ENCODE measurements around the gene TNIP3.
"Not testable (repeated sequence)": the region's sequence is repeated elsewhere in the genome, so short reads cannot be mapped to it uniquely, and the experiment has no call there.

TNIP3 gene

DNA sequence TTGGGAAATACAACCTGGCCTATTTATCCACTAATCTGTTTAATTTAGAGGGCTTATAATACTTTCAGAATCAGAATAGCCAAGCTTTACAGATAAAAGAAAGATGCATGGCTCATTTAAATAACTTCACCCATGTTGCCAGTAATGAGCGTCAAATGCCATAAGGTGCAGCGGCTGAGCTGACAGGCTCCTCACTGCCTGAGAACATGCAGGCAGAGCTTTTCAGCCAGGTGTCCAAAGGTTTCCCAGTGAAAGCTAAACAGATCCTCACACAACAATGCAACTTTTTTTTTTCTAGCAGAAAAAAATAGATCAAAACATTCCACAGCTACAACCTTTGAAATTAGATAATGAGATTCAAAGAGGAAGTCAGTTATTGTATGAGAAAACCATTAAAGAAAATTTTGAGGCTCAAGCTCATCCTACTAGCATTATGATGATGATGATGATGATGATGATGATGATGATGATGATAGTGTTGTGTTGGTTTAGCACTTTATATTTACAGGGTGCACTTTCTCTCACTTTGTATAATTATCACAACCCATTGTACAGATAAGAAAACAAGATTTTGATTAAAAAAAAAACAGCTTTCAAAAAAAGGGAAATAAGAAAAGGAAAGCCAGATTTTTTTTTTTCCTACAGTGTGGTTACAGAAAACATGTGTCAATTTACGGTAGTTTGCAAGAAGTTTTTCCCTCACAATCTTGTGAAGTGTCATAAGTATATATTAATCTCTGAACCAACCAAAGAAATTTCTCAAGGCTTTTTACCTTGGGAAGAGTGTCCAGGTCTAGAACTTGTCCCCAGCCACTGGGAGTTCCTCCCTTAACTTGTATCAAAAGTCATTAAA lies 12.2 kb upstream of the TNIP3 start:
- Histone ChIP-seq H3K4me3 (ENCODE audit: low read length) (no peak overlapping the region), H3K4me1 (ENCODE audit: insufficient read depth, low read length) (peaks cover 11% of the 10 kb centered on the region; the same call in 1 of the 2 replicates), H3K36me3 (ENCODE audit: insufficient read depth, low read depth, low read length) (no peaks in the 10 kb centered on the region), H3K9me3 (ENCODE audit: insufficient read depth, low read depth, low read length) (no peaks in the 10 kb centered on the region), H3K27me3 (ENCODE audit: insufficient read depth, low read length) (no peaks in the 10 kb centered on the region), H3K9ac (ENCODE audit: low read depth, low read length) (no peak overlapping the region), H3K27ac (ENCODE audit: low read length) (no peak overlapping the region)

DNA sequence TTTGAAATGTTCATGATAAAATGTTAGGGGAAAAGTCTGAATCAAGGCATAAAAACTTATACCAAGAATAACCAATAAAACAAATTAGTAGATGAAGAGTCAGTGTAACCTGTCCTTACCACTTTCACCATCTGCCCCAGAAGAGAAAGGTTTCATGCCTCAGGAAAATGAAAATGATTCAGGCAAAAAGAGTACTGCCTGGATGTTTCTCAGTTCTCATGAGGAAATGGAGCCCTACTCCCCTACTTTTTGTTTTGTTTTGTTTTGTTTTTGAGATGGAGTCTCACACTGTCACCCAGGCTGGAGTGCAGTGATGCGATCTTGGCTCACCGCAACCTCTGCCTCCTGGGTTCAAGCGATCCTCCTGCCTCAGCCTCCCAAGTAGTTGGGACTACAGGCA lies 7.4 kb upstream of the TNIP3 start:
- not testable (repeated sequence) for H3K27ac ChIP-seq (ENCODE audit: low read length); H3K27me3 ChIP-seq (ENCODE audit: insufficient read depth, low read length); H3K9me3 ChIP-seq (ENCODE audit: insufficient read depth, low read depth, low read length)

DNA sequence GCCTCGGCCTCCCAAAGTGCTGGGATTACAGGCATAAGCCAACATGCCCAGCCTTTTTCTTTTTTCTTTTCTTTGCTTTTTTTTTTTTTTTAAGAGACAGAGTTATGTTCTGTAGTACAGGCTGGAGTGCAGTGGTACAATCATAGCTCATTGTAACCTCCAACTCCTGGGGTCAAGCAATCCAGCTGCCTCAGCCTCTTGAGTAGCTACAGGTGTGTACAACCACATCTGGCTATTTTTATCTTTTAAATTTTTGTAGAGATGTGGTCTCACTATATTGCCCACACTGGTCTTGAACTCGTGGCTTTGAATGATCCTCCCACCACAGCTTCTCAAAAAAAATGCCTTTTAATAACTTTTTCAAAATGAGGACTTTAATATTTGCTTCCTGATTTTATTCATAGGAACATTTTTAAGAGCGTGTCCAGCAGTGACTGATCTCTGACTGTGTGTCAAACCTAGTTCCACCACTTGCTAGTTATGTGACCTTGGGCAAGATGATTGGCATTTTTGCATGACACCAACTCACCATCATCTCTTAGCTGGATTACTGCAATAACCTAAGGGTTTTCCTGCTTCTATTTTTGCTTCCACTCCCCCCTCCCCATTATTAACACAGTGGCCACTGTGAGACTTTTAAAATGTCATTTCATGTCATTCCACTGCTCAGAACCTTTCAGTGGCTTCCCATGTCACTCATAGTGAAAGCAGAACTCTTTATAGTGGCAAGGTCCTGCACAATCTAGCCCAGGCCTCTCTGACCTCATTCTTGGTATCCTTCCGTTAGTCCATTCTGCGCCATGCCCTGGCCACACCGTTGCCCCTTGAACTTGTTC lies 4.5 kb upstream of the TNIP3 start:
- no peaks in the 10 kb centered on the region for H3K9me3 ChIP-seq (ENCODE audit: insufficient read depth, low read depth, low read length)
- no peak overlapping the region for H3K9ac ChIP-seq (ENCODE audit: low read depth, low read length)
- H3K27ac ChIP-seq (ENCODE audit: low read length) = no peak overlapping the region
- H3K4me3 ChIP-seq (ENCODE audit: low read length) = no peak overlapping the region
- H3K4me1 ChIP-seq (ENCODE audit: insufficient read depth, low read length) = no peaks in the 10 kb centered on the region
- no peaks in the 10 kb centered on the region for H3K27me3 ChIP-seq (ENCODE audit: insufficient read depth, low read length)
- no peaks in the 10 kb centered on the region for H3K36me3 ChIP-seq (ENCODE audit: insufficient read depth, low read depth, low read length)

More for the DNA sequence above, 7.4 kb upstream of the TNIP3 start:
- not testable (repeated sequence) for H3K4me1 ChIP-seq (ENCODE audit: insufficient read depth, low read length); H3K9ac ChIP-seq (ENCODE audit: low read depth, low read length); H3K4me3 ChIP-seq (ENCODE audit: low read length); H3K36me3 ChIP-seq (ENCODE audit: insufficient read depth, low read depth, low read length)

DNA sequence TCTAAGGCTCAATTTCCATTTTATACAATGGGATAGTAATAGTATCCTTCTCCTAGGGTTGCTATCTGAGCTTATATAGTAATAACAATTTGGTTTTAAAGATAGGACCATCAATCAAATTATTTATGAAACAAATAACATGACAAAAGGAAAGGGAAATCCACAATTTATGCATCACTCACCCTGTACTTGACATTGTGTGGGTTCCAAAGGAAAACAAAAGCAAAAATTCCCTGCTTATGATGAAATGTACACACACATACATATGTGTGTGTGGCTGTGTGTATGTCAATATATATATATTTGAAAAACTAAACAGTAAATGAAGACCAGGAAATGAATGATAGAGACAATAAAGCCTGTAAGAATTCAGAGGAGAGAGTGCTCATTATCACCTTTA lies 2.9 kb upstream of the TNIP3 start:
- Histone ChIP-seq H3K27me3 (ENCODE audit: insufficient read depth, low read length) (no peaks in the 10 kb centered on the region), H3K4me1 (ENCODE audit: insufficient read depth, low read length) (no peaks in the 10 kb centered on the region), H3K9ac (ENCODE audit: low read depth, low read length) (no peak overlapping the region), H3K9me3 (ENCODE audit: insufficient read depth, low read depth, low read length) (no peaks in the 10 kb centered on the region), H3K36me3 (ENCODE audit: insufficient read depth, low read depth, low read length) (no peaks in the 10 kb centered on the region), H3K27ac (ENCODE audit: low read length) (no peak overlapping the region), H3K4me3 (ENCODE audit: low read length) (no peak overlapping the region)

DNA sequence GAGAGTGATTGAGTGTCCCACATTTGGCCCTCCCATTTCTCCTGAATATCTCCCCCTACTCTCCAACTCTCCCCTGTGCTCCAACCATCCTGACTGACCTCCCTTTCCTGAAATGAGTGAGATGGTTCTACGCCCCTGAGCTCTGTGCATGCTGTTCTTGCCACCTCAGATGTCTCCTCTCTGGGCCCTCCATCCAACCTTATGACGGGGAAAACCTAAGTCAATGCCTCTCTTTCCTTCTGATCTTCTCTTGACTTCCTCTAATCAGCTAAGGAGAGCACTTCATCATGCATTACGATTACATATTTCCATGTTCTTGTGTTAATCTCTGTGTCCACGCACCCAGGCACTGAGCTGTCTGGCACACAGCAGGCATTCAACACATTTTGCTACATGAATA lies 1.1 kb upstream of the TNIP3 start:
- no peaks in the 10 kb centered on the region for H3K36me3 ChIP-seq (ENCODE audit: insufficient read depth, low read depth, low read length)
- no peak overlapping the region for H3K9ac ChIP-seq (ENCODE audit: low read depth, low read length)
- H3K4me1 ChIP-seq (ENCODE audit: insufficient read depth, low read length) = no peaks in the 10 kb centered on the region
- no peak overlapping the region for H3K27ac ChIP-seq (ENCODE audit: low read length)
- H3K4me3 ChIP-seq (ENCODE audit: low read length) = no peak overlapping the region
- no peaks in the 10 kb centered on the region for H3K27me3 ChIP-seq (ENCODE audit: insufficient read depth, low read length)
- H3K9me3 ChIP-seq (ENCODE audit: insufficient read depth, low read depth, low read length) = no peaks in the 10 kb centered on the region

DNA sequence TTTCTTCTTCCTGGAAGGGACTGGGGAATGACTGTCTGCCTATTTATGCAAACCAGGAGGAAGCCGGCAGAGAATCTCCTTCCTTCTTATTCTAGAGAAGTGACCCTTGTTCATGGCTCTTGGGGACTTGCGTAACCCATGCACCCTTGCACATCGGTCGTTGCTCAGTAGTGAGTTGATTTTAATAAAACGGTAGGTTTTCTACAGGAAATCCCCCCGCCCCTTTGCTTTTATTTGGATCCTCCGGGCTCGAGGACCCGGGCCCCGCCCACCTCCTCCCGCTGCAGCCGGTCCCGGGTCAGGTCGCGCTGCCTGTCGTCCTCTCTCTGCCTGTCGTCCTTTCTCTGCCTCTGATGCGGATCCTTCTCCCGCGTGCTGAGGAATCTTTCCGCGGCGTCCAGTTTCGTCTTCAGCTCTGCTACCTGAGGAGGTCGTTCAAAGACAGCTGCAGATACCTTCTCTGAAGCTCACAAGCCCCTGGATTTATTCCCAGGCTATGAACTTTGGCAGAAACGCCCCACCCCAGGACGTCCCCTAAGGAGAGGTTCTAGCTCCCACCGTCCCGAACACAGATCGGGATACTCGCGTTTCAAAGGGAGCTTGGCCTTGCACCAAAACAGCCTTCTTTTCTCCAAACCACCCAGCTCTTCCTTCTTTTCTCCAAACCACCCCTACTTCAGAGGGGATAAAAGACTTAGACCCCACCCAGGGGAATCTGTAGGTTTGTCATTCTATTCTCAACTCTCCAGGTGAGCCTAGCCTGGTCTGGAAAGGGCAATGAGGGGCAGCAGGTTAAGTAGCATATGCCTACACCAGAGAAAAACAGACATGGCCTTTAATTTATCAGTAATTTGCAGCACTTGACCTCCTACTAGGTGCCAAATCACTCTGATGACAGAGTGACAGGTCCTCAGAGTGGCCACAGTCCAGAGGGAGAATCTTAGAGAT lies 7.0 kb downstream of the TNIP3 start:
- H3K27ac ChIP-seq (ENCODE audit: low read length) = no peak overlapping the region
- peaks cover 14% of the 10 kb centered on the region for H3K27me3 ChIP-seq (ENCODE audit: insufficient read depth, low read length)
- H3K9ac ChIP-seq (ENCODE audit: low read depth, low read length) = peak overlapping the region; percentile 66; the same call in 1 of the 2 replicates
- no peaks in the 10 kb centered on the region for H3K9me3 ChIP-seq (ENCODE audit: insufficient read depth, low read depth, low read length)
- H3K36me3 ChIP-seq (ENCODE audit: insufficient read depth, low read depth, low read length) = no peaks in the 10 kb centered on the region
- H3K4me3 ChIP-seq (ENCODE audit: low read length) = peak overlapping the region; percentile 86
- no peaks in the 10 kb centered on the region for H3K4me1 ChIP-seq (ENCODE audit: insufficient read depth, low read length)

DNA sequence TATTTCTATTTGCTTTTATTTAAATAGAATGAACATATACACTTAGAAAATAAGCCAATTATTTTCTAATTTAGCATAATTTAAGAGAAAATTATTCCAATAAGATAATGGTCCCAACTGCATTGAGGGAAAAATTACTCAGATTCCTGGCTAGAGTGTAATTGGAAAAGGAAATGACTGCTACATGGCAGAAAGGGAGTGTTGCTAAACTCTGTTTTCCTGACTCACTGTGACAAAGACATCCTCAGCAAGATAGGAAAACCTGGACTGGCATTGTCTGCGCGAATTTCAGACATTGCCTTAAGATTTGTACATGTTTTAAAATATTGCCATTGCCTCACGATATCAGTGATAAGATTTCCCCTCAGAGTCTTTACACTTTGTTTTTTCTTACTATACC lies 8.2 kb downstream of the TNIP3 start:
- H3K4me3 ChIP-seq (ENCODE audit: low read length) = no peak overlapping the region
- H3K9ac ChIP-seq (ENCODE audit: low read depth, low read length) = no peak overlapping the region
- H3K4me1 ChIP-seq (ENCODE audit: insufficient read depth, low read length) = no peaks in the 10 kb centered on the region

DNA sequence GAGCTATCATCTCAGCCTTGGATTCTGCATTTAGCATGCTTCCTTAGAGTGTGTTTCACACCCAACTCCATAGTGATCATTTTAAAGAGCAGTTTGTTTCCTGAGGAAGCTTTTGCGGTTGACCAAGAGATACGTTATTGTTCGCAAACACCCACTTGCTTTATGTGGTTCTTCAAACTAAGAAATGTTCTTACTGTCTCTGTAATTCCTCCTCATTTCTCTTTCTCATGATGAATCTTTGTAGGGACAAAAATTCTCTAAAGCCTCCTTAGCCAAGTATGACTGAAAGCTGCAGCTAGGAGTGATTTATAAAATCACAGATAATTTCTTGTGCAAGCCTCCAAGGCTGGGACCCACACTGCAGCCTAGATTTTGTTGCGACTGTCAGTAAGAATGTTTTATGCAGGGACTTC lies 10.0 kb downstream of the TNIP3 start:
- Histone ChIP-seq H3K27me3 (ENCODE audit: insufficient read depth, low read length) (peaks cover 14% of the 10 kb centered on the region), H3K4me3 (ENCODE audit: low read length) (no peak overlapping the region), H3K27ac (ENCODE audit: low read length) (no peak overlapping the region), H3K4me1 (ENCODE audit: insufficient read depth, low read length) (no peaks in the 10 kb centered on the region), H3K36me3 (ENCODE audit: insufficient read depth, low read depth, low read length) (no peaks in the 10 kb centered on the region), H3K9ac (ENCODE audit: low read depth, low read length) (no peak overlapping the region), H3K9me3 (ENCODE audit: insufficient read depth, low read depth, low read length) (no peaks in the 10 kb centered on the region)

More for the DNA sequence above, 8.2 kb downstream of the TNIP3 start:
- no peaks in the 10 kb centered on the region for H3K9me3 ChIP-seq (ENCODE audit: insufficient read depth, low read depth, low read length)
- H3K27me3 ChIP-seq (ENCODE audit: insufficient read depth, low read length) = peaks cover 14% of the 10 kb centered on the region
- no peaks in the 10 kb centered on the region for H3K36me3 ChIP-seq (ENCODE audit: insufficient read depth, low read depth, low read length)
- no peak overlapping the region for H3K27ac ChIP-seq (ENCODE audit: low read length)

DNA sequence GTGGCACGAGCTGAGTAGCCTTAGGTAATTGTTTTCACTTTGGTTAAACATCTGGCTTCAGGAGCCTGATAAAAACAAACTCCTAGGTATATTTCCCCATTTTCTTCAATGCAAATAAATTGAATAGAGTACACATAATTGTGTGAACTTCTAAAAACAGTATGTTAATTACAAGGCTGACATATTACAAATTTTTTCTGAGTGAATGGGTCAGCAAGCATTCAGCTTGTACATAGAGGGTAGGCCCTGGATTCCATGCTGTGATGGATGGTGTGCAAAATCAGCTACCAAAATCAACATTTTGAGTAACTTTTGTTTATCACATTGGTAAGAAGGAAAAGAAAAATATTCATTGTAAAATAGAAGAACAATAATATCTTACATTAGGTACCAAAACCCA lies 12.2 kb downstream of the TNIP3 start:
- Histone ChIP-seq H3K36me3 (ENCODE audit: insufficient read depth, low read depth, low read length) (no peaks in the 10 kb centered on the region), H3K27me3 (ENCODE audit: insufficient read depth, low read length) (no peaks in the 10 kb centered on the region; the same call in 1 of the 2 replicates), H3K4me3 (ENCODE audit: low read length) (no peak overlapping the region), H3K9me3 (ENCODE audit: insufficient read depth, low read depth, low read length) (no peaks in the 10 kb centered on the region), H3K9ac (ENCODE audit: low read depth, low read length) (no peak overlapping the region), H3K27ac (ENCODE audit: low read length) (no peak overlapping the region), H3K4me1 (ENCODE audit: insufficient read depth, low read length) (no peaks in the 10 kb centered on the region)

DNA sequence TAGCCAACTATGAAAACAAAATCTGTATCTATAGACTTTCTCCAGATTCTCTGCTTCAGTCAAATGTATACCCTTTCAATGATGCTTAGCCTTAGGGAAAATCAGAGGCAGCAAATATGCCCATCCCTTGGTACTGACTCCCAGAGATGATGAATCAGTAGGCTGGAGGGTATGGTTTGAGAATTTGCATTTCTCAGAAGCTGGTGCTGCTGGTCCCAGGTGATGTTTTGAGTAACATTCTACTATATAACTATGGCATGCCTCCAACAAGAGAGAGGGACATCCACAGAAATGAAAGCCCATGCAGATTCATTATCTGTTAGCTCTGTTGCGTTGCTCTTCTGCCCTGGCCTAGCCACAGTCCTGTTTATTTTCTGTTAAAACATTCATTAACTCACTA lies 13.6 kb downstream of the TNIP3 start:
- Histone ChIP-seq H3K4me3 (ENCODE audit: low read length) (no peak overlapping the region), H3K9me3 (ENCODE audit: insufficient read depth, low read depth, low read length) (no peaks in the 10 kb centered on the region), H3K4me1 (ENCODE audit: insufficient read depth, low read length) (no peaks in the 10 kb centered on the region), H3K27me3 (ENCODE audit: insufficient read depth, low read length) (no peaks in the 10 kb centered on the region), H3K36me3 (ENCODE audit: insufficient read depth, low read depth, low read length) (no peaks in the 10 kb centered on the region), H3K9ac (ENCODE audit: low read depth, low read length) (no peak overlapping the region), H3K27ac (ENCODE audit: low read length) (no peak overlapping the region)

DNA sequence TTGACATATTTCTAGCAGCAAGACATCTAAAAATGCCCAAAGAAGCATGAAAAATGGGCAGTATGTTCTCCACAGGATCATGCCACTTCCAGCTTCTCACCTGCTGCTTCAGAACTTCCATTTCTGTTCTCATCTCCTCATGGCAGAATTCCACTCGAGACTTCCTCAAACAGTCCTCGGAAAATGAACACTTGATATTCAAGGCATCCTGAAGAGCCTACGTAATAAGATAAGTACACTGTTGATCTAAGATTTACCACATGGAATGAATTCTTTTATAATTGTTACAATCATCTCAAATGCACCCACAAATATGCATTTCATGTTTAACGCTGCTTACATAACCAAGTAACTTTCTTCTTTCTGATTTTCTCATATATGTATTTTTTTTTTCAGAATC lies 14.1 kb downstream of the TNIP3 start:
- Histone ChIP-seq H3K36me3 (ENCODE audit: insufficient read depth, low read depth, low read length) (no peaks in the 10 kb centered on the region), H3K27me3 (ENCODE audit: insufficient read depth, low read length) (no peaks in the 10 kb centered on the region), H3K9ac (ENCODE audit: low read depth, low read length) (no peak overlapping the region), H3K4me3 (ENCODE audit: low read length) (no peak overlapping the region), H3K9me3 (ENCODE audit: insufficient read depth, low read depth, low read length) (no peaks in the 10 kb centered on the region), H3K27ac (ENCODE audit: low read length) (no peak overlapping the region), H3K4me1 (ENCODE audit: insufficient read depth, low read length) (no peaks in the 10 kb centered on the region)

Measured in iPS-20b (cell line).